Measurements from ENCODE around the gene THSD4. TPM values are rescaled to one million over a fixed set of nuclear protein-coding genes. Genes with fewer than 3 reads are reported as not detected.

The THSD4 gene
- total and polyA plus RNA-seq, 2 of the 8 experiments (the other 6 are each of a cell fraction or from before 2014, with no cell fraction given), result 2.5 to 6.2 TPM

- Histone ChIP-seq H3K79me1 (ENCODE audit: low read depth, low read length) (no peaks in the 10 kb centered on the region), H4K5ac (ENCODE audit: insufficient read length, low read depth, low read length) (no peak overlapping the region), H2BK12ac (ENCODE audit: low read depth, low read length) (no peak overlapping the region), H3K9ac (replicated peaks in 1 of 4; ENCODE audit: extremely low read depth in 1 of 4, low read depth in 3 of 4, low read length in 3 of 4) (no peak overlapping the region), H3K56ac (replicated peaks; ENCODE audit: insufficient read length, low read depth, low read length) (no peak overlapping the region), H3K23me2 (ENCODE audit: low read depth, low read length) (no peaks in the 10 kb centered on the region), H3K36me3 (ENCODE audit: control insufficient read depth in 2 of 4, insufficient read depth in 4 of 4, low read length in 3 of 4) (no peaks in the 10 kb centered on the region), H3K4me1 (replicated peaks in 1 of 4; ENCODE audit: control insufficient read depth in 3 of 4, insufficient read depth in 4 of 4, low read length in 3 of 4) (peaks cover 2 to 5% (median 2%) of the 10 kb centered on the region in 4 experiments; a peak in 5 of 7 replicates), H3K4me3 (ENCODE audit: extremely low read depth in 1 of 4, insufficient read depth in 2 of 4, low read depth in 3 of 4, low read length in 4 of 4) (no peak overlapping the region), H2BK15ac (ENCODE audit: low read length) (no peak overlapping the region), H3K27me3 (replicated peaks in 1 of 4; ENCODE audit: control insufficient read depth in 3 of 4, extremely low read depth in 1 of 4, insufficient read depth in 3 of 4, low read length in 3 of 4) (no peaks in the 10 kb centered on the region), H3K4ac (replicated peaks; ENCODE audit: insufficient read length, low read depth, low read length) (no peak overlapping the region), H2BK120ac (replicated peaks; ENCODE audit: low read depth, low read length) (no peak overlapping the region), H3K4me2 (ENCODE audit: insufficient read depth in 1 of 2, low read depth in 2 of 2, low read length in 2 of 2) (no peak overlapping the region), H2AFZ (ENCODE audit: low read length) (no peak overlapping the region), H4K8ac (ENCODE audit: extremely low read depth, insufficient read depth, low read length) (no peak overlapping the region), H3K9me3 (ENCODE audit: insufficient read depth in 2 of 2, low read depth in 1 of 2, low read length in 1 of 2) (no peaks in the 10 kb centered on the region), H4K20me1 (replicated peaks in 1 of 2; ENCODE audit: control insufficient read depth in 1 of 2, insufficient read depth in 2 of 2, low read length in 2 of 2) (no peaks in the 10 kb centered on the region), H3K23ac (ENCODE audit: insufficient read length) (no peak overlapping the region), H3K18ac (ENCODE audit: extremely low read depth, low read length) (no peak overlapping the region), H3K27ac (ENCODE audit: low read depth, low read length) (no peak overlapping the region), H2BK5ac (ENCODE audit: low read depth, low read length) (no peak overlapping the region), H3K79me2 (ENCODE audit: control insufficient read depth in 1 of 2, insufficient read depth in 2 of 2, low read length in 2 of 2) (no peaks in the 10 kb centered on the region), H3K14ac (ENCODE audit: insufficient read length) (no peak overlapping the region), H4K91ac (replicated peaks; ENCODE audit: insufficient read length, low read length) (no peak overlapping the region), H2BK20ac (ENCODE audit: low read length) (no peak overlapping the region), H2AK5ac (ENCODE audit: low read depth, low read length) (no peak overlapping the region)
- FAIRE-seq (no peak), DNase-seq (ENCODE audit: low read depth in 1 of 2, low spot score in 2 of 2) (no peak)
- POLR2A ChIA-PET (ENCODE audit: partially characterized antibody), result no interaction called here
- 86% methylated on average over 6 of the region's 6 CpGs; no CpG with 5 or more reads in 1 of the 2 experiments for WGBS, 2 experiments (ENCODE audit: extremely low coverage in 1 of 2, insufficient coverage in 1 of 2, insufficient read length in 1 of 2, insufficient replicate concordance in 2 of 2, low coverage in 1 of 2, low lambda C conversion rate in 2 of 2, missing lambda C conversion rate in 1 of 2)
- CTCF ChIA-PET (ENCODE audit: partially characterized antibody), result interaction anchor here (0.9 to 3.1 kb wide), 3 partner anchors 14 to 22 kb away, joined by 4 to 16 read pairs (median 4); no protein-coding TSS in a partner anchor
- TF ChIP-seq ZNF274 (IDR thresholded peaks at IDR 0.05; ENCODE audit: borderline replicate concordance, extremely low read depth, low read length) (no peak), SIN3A (conservative IDR thresholded peaks at IDR 0.05 in 1 of 2, IDR thresholded peaks at IDR 0.05 in 1 of 2; ENCODE audit: low read depth in 1 of 2, low read length in 2 of 2) (no peak), HDAC2 (IDR thresholded peaks at IDR 0.05; ENCODE audit: borderline replicate concordance in 1 of 2, low read depth in 2 of 2, low read length in 2 of 2) (no peak), CBX5 (IDR thresholded peaks at IDR 0.05; ENCODE audit: low read depth, low read length) (no peak), SP1 (IDR thresholded peaks at IDR 0.05; ENCODE audit: low read depth, low read length) (no peak), ATF2 (IDR thresholded peaks at IDR 0.05; ENCODE audit: low read length) (no peak), MAX (IDR thresholded peaks at IDR 0.05) (no peak), CHD2 (IDR thresholded peaks at IDR 0.05; ENCODE audit: low read length) (no peak), USF2 (IDR thresholded peaks at IDR 0.05; ENCODE audit: low read length) (no peak), TBP (IDR thresholded peaks at IDR 0.05; ENCODE audit: low read depth, low read length) (no peak), CEBPB (IDR thresholded peaks at IDR 0.05; ENCODE audit: low read depth, low read length) (no peak)
Measured at GRCh38 chr15:71463156-71463665, 347.9 kb downstream of the THSD4 start.

All from H1 (cell line).